HG03442 (cell line): Measurements from ENCODE around the gene IQCM.
"Not testable (repeated sequence)": the region's sequence is repeated elsewhere in the genome, so short reads cannot be mapped to it uniquely, and the experiment has no call there.

Experiments
- ATAC-seq: cut with Tn5 transposase; IDR thresholded peaks from one replicate; pipeline ENCODE4 v1.9.1; 2021; ENCODE audit warnings: mild to moderate bottlenecking, moderate library complexity; ENCODE audit not compliant: unreplicated experiment

IQCM gene

GRCh38 chr4:149584722-149585121, 230.9 kb downstream of the IQCM start:
- ATAC-seq = no peak

GRCh38 chr4:149574971-149575370, 240.7 kb downstream of the IQCM start:
- ATAC-seq = peak; percentile 89

- ATAC-seq = no peak
Measured at GRCh38 chr4:149572716-149573115, 242.9 kb downstream of the IQCM start.

GRCh38 chr4:149555799-149556198, 259.8 kb downstream of the IQCM start:
- ATAC-seq = no peak

- ATAC-seq = no peak
Measured at GRCh38 chr4:149555146-149555545, 260.5 kb downstream of the IQCM start.

GRCh38 chr4:149553959-149554520, 261.6 kb downstream of the IQCM start:
- ATAC-seq = no peak

GRCh38 chr4:149552601-149553000, 263.0 kb downstream of the IQCM start:
- no peak for ATAC-seq

GRCh38 chr4:149549911-149550310, 265.7 kb downstream of the IQCM start:
- no peak for ATAC-seq

- ATAC-seq = no peak
Measured at GRCh38 chr4:149534779-149535178, 280.9 kb downstream of the IQCM start.

- ATAC-seq = no peak
Measured at GRCh38 chr4:149531861-149532260, 283.8 kb downstream of the IQCM start.

GRCh38 chr4:149523039-149523438, 292.6 kb downstream of the IQCM start:
- ATAC-seq = no peak

GRCh38 chr4:149521611-149522425, 293.8 kb downstream of the IQCM start:
- ATAC-seq = no peak

- no peak for ATAC-seq
Measured at GRCh38 chr4:149518471-149518870, 297.2 kb downstream of the IQCM start.

GRCh38 chr4:149513081-149513480, 302.6 kb downstream of the IQCM start:
- ATAC-seq = no peak

GRCh38 chr4:149512501-149512900, 303.1 kb downstream of the IQCM start:
- no peak for ATAC-seq

- ATAC-seq = no peak
Measured at GRCh38 chr4:149511558-149512298, 303.9 kb downstream of the IQCM start.

- ATAC-seq = not testable (repeated sequence)
Measured at GRCh38 chr4:149507309-149507708, 308.3 kb downstream of the IQCM start.

- no peak for ATAC-seq
Measured at GRCh38 chr4:149500806-149501205, 314.8 kb downstream of the IQCM start.

GRCh38 chr4:149499726-149500125, 315.9 kb downstream of the IQCM start:
- no peak for ATAC-seq

- no peak for ATAC-seq
Measured at GRCh38 chr4:149498246-149498645, 317.4 kb downstream of the IQCM start.

GRCh38 chr4:149493492-149493891, 322.2 kb downstream of the IQCM start:
- no peak for ATAC-seq

GRCh38 chr4:149489321-149489720, 326.3 kb downstream of the IQCM start:
- ATAC-seq = no peak
